Inflammatory macrophage treated with lipopolysaccharide for 4 hours (primary cell): ENCODE data around the gene WDCP.

Source experiments
- DNase-seq: peaks from one replicate; pipeline ENCODE4 v3.0.0-alpha.2; 2020

The WDCP gene

GRCh38 chr2:23988371-23988770, 58.8 kb downstream of the WDCP start:
- DNase-seq = peak; percentile 12
